Adrenal gland (tissue), 5 donors: ENCODE data around the gene DMWD.

Experiments
- CTCF ChIP-seq, 6 experiments: fragments of 450-650 bp in 4 of 6; fragments of 200-600 bp in 2 of 6; sonication (generic) in 1 of 6; IDR thresholded peaks; 1 replicate in 5 of 6; 2 replicates in 1 of 6; pipeline versions ENCODE4 v1.5.1 to v1.8.0; 2016 to 2021; ENCODE audit warnings: antibody characterized with exemption in 6 of 6, mild to moderate bottlenecking in 2 of 6, moderate library complexity in 1 of 6
- POLR2A ChIP-seq, 2 donors: fragments of 450-650 bp; IDR thresholded peaks; one replicate each; pipeline ENCODE4 v1.6.1; 2017; ENCODE audit warnings: antibody characterized with exemption in 2 of 2, mild to moderate bottlenecking in 2 of 2, moderate library complexity in 1 of 2
- donor health status: DM: no; HTN: no; CAD: no.

- TF ChIP-seq CTCF (IDR thresholded peaks at IDR 0.05) = no peak
- no peak for TF ChIP-seq POLR2A (IDR thresholded peaks at IDR 0.05)
Observed at GRCh38 chr19:45761714-45762113, 30.9 kb downstream of the DMWD start.
